Measurements from ENCODE around the gene PDE4B. TPM values are rescaled to one million over a fixed set of nuclear protein-coding genes. Genes with fewer than 3 reads are reported as not detected.

The PDE4B gene
- polyA plus RNA-seq, 1 donor from 2014 or later, result 135 TPM

- TF ChIP-seq SMC3 (conservative IDR thresholded peaks at IDR 0.05; ENCODE audit: poor library complexity), result no peak
- no peak for TF ChIP-seq MXI1 (conservative IDR thresholded peaks at IDR 0.05; ENCODE audit: poor library complexity, severe bottlenecking)
- no peak for TF ChIP-seq CTCF (IDR thresholded peaks at IDR 0.05; ENCODE audit: poor library complexity, severe bottlenecking)
- no peak for TF ChIP-seq EP300 (conservative IDR thresholded peaks at IDR 0.05; ENCODE audit: poor library complexity, severe bottlenecking)
- no peak for TF ChIP-seq EZH2 (IDR thresholded peaks at IDR 0.05; ENCODE audit: borderline replicate concordance, insufficient read depth, low read length, poor library complexity, severe bottlenecking)
- TF ChIP-seq REST (IDR thresholded peaks at IDR 0.05; ENCODE audit: borderline replicate concordance), result no peak
- Histone ChIP-seq H3F3A (ENCODE audit: insufficient read depth, low read length, poor library complexity, severe bottlenecking) (no peaks in the 10 kb centered on the region), H3K27ac (ENCODE audit: low read length) (no peak overlapping the region), H3K9ac (ENCODE audit: low read length) (no peak overlapping the region), H3K79me2 (replicated peaks; ENCODE audit: insufficient read depth, low read length) (no peaks in the 10 kb centered on the region), H3K27me3 (ENCODE audit: insufficient read depth, low read depth, low read length) (no peaks in the 10 kb centered on the region), H3K9me2 (ENCODE audit: insufficient read depth, low read length) (no peaks in the 10 kb centered on the region), H3K4me2 (ENCODE audit: low read length) (no peak overlapping the region), H3K4me3 (ENCODE audit: low read length) (no peak overlapping the region), H3K9me3 (ENCODE audit: low read length) (no peaks in the 10 kb centered on the region), H4K20me1 (ENCODE audit: insufficient read depth) (no peaks in the 10 kb centered on the region), H3K36me3 (ENCODE audit: insufficient read depth, low read length) (no peaks in the 10 kb centered on the region), H2AFZ (ENCODE audit: low read depth, low read length) (no peak overlapping the region)
These were observed 156.5 kb downstream of the PDE4B start for GRCh38 chr1:65949230-65949626.

GRCh38 chr1:65949933-65950332, 157.2 kb downstream of the PDE4B start:
- Histone ChIP-seq H3K27ac (ENCODE audit: low read length) (no peak overlapping the region), H3K9me2 (ENCODE audit: insufficient read depth, low read length) (no peaks in the 10 kb centered on the region), H3K9me3 (ENCODE audit: low read length) (no peaks in the 10 kb centered on the region), H3K4me3 (ENCODE audit: low read length) (no peak overlapping the region), H3K9ac (ENCODE audit: low read length) (no peak overlapping the region), H4K20me1 (ENCODE audit: insufficient read depth) (no peaks in the 10 kb centered on the region), H3K27me3 (ENCODE audit: insufficient read depth, low read depth, low read length) (no peaks in the 10 kb centered on the region), H2AFZ (ENCODE audit: low read depth, low read length) (no peak overlapping the region), H3K4me2 (ENCODE audit: low read length) (no peak overlapping the region), H3F3A (ENCODE audit: insufficient read depth, low read length, poor library complexity, severe bottlenecking) (no peaks in the 10 kb centered on the region), H3K36me3 (ENCODE audit: insufficient read depth, low read length) (no peaks in the 10 kb centered on the region), H3K79me2 (replicated peaks; ENCODE audit: insufficient read depth, low read length) (no peaks in the 10 kb centered on the region)
- TF ChIP-seq CTCF (IDR thresholded peaks at IDR 0.05; ENCODE audit: poor library complexity, severe bottlenecking) (no peak), EZH2 (IDR thresholded peaks at IDR 0.05; ENCODE audit: borderline replicate concordance, insufficient read depth, low read length, poor library complexity, severe bottlenecking) (no peak), RAD21 (conservative IDR thresholded peaks at IDR 0.05) (no peak), REST (IDR thresholded peaks at IDR 0.05; ENCODE audit: borderline replicate concordance) (no peak), POLR2AphosphoS5 (IDR thresholded peaks at IDR 0.05) (no peak), MXI1 (conservative IDR thresholded peaks at IDR 0.05; ENCODE audit: poor library complexity, severe bottlenecking) (no peak), SMC3 (conservative IDR thresholded peaks at IDR 0.05; ENCODE audit: poor library complexity) (no peak), EP300 (conservative IDR thresholded peaks at IDR 0.05; ENCODE audit: poor library complexity, severe bottlenecking) (no peak), TAF1 (IDR thresholded peaks at IDR 0.05; ENCODE audit: low read depth) (no peak)

All from neural cell (in vitro differentiated cells).